HUES6 (cell line): ENCODE data around the gene LONRF3.

Experiments used
- H3K27ac ChIP-seq: 2 replicates; pipeline ENCODE4 v1.7.0; 2013; ENCODE audit warnings: low read depth, mild to moderate bottlenecking, low read length, inconsistent platforms
- H3K27me3 ChIP-seq: 2 replicates; pipeline ENCODE4 v1.6.1; 2013; ENCODE audit warnings: low read length; ENCODE audit not compliant: control insufficient read depth, insufficient read depth
- H3K36me3 ChIP-seq: 2 replicates; pipeline ENCODE4 v1.6.1; 2013; ENCODE audit warnings: low read length; ENCODE audit not compliant: control insufficient read depth, insufficient read depth
- H3K4me1 ChIP-seq: 2 replicates; pipeline ENCODE4 v1.6.1; 2013; ENCODE audit warnings: low read length; ENCODE audit not compliant: control insufficient read depth, insufficient read depth
- H3K4me3 ChIP-seq: 2 replicates; pipeline ENCODE4 v1.5.1; 2013; ENCODE audit warnings: low read depth, low read length
- H3K9ac ChIP-seq: one replicate; pipeline ENCODE4 v1.6.1; 2013; ENCODE audit warnings: mild to moderate bottlenecking, low read length
- H3K9me3 ChIP-seq: 2 replicates; pipeline ENCODE4 v1.6.1; 2013; ENCODE audit warnings: low read depth, low read length; ENCODE audit not compliant: control insufficient read depth, insufficient read depth

Gene LONRF3

GRCh38 chrX:119040432-119040831 is 66.0 kb downstream of the LONRF3 start:
- no peak overlapping the region for H3K27ac ChIP-seq
- no peaks in the 10 kb centered on the region for H3K36me3 ChIP-seq
- no peak overlapping the region for H3K4me3 ChIP-seq

DNA sequence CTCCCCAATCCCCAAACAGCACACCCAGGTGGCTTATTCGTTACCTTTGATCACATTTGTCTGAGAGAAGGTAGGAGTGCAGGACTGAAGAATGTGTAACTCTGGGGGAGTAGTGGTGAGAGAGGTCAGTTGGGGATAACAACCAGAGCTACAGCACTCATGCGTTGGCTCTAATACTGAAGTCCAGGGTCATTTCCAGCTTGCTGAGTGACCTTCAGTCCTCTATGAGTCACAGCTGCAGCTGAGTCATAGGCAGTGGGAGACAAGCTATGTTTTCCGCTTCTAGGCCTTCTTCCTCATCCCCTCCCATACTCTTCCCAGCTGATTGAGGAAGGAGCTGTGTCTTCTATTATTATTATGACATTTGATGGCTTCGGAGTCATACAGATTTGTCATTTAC is 66.8 kb downstream of the LONRF3 start:
- H3K4me3 ChIP-seq = no peak overlapping the region
- no peaks in the 10 kb centered on the region; the same call in 1 of the 2 replicates for H3K27me3 ChIP-seq
- H3K4me1 ChIP-seq = peaks cover 3% of the 10 kb centered on the region; the same call in 1 of the 2 replicates
- H3K36me3 ChIP-seq = no peaks in the 10 kb centered on the region
- no peak overlapping the region for H3K9ac ChIP-seq
- no peak overlapping the region for H3K27ac ChIP-seq
- H3K9me3 ChIP-seq = no peaks in the 10 kb centered on the region

More at GRCh38 chrX:119040432-119040831, 66.0 kb downstream of the LONRF3 start:
- Histone ChIP-seq H3K27me3 (no peaks in the 10 kb centered on the region; the same call in 1 of the 2 replicates), H3K4me1 (peaks cover 3% of the 10 kb centered on the region; the same call in 1 of the 2 replicates), H3K9ac (no peak overlapping the region), H3K9me3 (no peaks in the 10 kb centered on the region)

- no peak overlapping the region for H3K4me3 ChIP-seq
- no peaks in the 10 kb centered on the region; the same call in 1 of the 2 replicates for H3K27me3 ChIP-seq
- H3K9me3 ChIP-seq = no peaks in the 10 kb centered on the region
- no peak overlapping the region for H3K9ac ChIP-seq
- no peak overlapping the region for H3K27ac ChIP-seq
- peaks cover 3% of the 10 kb centered on the region; the same call in 1 of the 2 replicates for H3K4me1 ChIP-seq
- no peaks in the 10 kb centered on the region for H3K36me3 ChIP-seq
Observed at GRCh38 chrX:119042040-119042439, 67.6 kb downstream of the LONRF3 start.

DNA sequence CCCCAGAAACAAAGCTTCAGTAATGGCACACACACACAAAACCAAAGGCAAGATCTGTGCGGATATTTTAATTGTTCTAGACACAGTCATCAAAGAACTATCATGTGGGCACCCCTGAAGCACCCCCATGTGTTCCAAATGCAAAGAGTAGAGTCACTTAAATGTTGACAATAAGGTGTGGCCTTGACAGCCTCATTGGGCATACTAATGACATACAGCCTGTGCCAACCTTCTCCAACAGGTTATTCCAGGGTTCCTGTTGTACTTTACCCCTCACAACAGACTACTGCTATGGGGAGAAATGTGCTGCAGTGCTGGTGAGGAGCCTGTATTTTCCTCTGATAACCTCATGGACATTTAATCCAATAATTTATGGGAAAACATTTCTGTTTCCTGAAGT is 68.6 kb downstream of the LONRF3 start:
- Histone ChIP-seq H3K9ac (no peak overlapping the region), H3K4me1 (peaks cover 3% of the 10 kb centered on the region; the same call in 1 of the 2 replicates), H3K27me3 (no peaks in the 10 kb centered on the region; the same call in 1 of the 2 replicates), H3K9me3 (no peaks in the 10 kb centered on the region), H3K4me3 (no peak overlapping the region), H3K27ac (no peak overlapping the region), H3K36me3 (no peaks in the 10 kb centered on the region)

DNA sequence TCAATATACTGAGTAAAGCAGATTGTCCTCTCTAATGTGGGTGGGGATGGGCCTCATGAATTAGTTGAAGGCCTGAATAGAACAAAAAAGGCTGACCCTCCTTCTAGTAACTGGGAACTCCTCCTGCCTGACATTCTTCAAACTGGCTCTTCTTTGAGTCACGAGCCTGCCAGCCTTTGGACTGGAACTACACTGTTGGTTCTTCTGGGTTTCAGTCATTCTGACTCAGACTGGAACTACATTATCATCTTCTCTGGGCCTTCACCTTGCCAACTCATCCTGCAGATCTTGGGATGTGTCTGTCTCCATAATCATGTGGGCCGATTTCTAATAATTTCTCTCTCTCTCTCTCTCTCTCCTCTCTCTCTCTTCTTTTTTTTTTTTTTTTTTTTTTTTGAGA is 71.5 kb downstream of the LONRF3 start:
- Histone ChIP-seq H3K9me3 (no peaks in the 10 kb centered on the region), H3K27me3 (no peaks in the 10 kb centered on the region; the same call in 1 of the 2 replicates), H3K9ac (no peak overlapping the region), H3K4me1 (peaks cover 3% of the 10 kb centered on the region; the same call in 1 of the 2 replicates), H3K36me3 (no peaks in the 10 kb centered on the region), H3K27ac (no peak overlapping the region), H3K4me3 (no peak overlapping the region)

DNA sequence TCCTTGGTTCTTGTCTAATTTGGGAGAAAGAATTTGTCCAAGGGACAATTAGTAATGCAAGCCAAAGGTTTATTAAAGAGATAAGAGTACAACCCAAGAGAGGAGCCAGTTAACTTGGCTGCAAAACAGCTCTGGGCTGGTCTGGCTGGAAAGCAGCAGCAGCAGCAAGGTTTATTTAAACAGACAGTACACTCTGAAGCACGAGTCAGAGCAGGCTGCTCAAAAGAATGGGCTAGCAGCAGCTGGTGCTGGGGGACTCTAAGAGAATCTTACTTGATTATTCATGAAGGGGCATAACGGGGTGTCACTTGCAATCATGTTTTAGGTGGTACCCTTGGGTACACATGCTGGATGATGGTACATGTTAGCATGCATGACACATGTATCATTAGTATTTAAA is 81.3 kb downstream of the LONRF3 start:
- Histone ChIP-seq H3K9me3 (no peaks in the 10 kb centered on the region), H3K4me3 (no peak overlapping the region), H3K27me3 (peaks cover 4% of the 10 kb centered on the region; the same call in 1 of the 2 replicates), H3K36me3 (no peaks in the 10 kb centered on the region), H3K27ac (no peak overlapping the region), H3K4me1 (no peaks in the 10 kb centered on the region), H3K9ac (no peak overlapping the region)

DNA sequence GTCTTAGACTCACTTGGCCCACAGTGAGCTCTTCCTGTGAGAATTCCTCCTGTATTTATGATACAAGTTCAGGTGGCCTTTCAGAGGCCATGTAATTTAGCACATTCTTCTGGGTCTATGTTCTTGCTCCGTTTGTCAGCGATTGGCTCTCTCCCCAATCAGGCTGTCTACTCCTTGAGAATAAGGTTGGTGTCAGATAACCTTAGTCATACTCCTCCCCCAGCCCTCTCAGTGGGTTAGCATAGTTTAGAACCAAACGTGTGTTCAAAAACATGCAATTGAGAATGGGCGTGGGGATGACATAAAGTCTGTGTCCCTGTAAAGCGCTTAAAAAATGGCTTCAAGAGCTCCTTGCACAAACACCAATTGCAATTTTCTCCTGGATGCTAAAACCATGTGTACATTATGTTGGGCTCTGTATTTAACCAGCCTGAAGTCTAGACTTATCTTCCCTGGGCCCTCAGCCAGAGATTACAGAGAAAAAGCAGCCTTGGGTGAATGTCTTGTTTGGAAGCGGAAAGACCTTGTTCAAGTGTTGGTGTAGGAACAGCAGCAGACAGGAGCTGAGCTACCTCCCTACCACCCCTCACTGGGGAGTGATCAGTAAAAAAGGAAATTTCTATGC is 88.4 kb downstream of the LONRF3 start:
- peaks cover 11% of the 10 kb centered on the region; the same call in 1 of the 2 replicates for H3K4me1 ChIP-seq
- no peak overlapping the region for H3K9ac ChIP-seq
- no peaks in the 10 kb centered on the region for H3K9me3 ChIP-seq
- H3K36me3 ChIP-seq = no peaks in the 10 kb centered on the region
- H3K27ac ChIP-seq = no peak overlapping the region
- H3K4me3 ChIP-seq = no peak overlapping the region
- H3K27me3 ChIP-seq = peaks cover 28% of the 10 kb centered on the region

DNA sequence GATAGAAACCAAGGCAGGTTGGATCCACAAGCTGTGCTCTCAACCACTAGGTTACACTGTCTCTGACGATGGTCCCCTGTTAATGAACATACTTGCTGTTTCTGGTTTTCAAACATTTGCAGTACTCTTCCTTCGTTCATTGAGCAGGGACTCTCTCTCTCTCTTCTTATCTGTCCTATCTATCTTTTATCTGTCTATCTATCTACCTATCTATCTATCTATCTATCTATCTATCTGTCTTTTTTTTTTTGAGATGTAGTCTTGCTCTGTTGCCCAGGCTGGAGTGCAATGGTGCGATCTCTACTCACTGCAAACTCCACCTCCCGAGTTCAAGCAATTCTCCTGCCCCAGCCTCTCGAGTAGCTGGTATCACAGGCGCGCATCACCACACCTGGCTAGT is 89.0 kb downstream of the LONRF3 start:
- Histone ChIP-seq H3K9ac (no peak overlapping the region), H3K27me3 (peaks cover 32% of the 10 kb centered on the region), H3K9me3 (no peaks in the 10 kb centered on the region), H3K4me3 (no peak overlapping the region), H3K36me3 (no peaks in the 10 kb centered on the region), H3K4me1 (peaks cover 11% of the 10 kb centered on the region; the same call in 1 of the 2 replicates), H3K27ac (no peak overlapping the region)

GRCh38 chrX:119067023-119067739 is 92.8 kb downstream of the LONRF3 start:
- Histone ChIP-seq H3K36me3 (no peaks in the 10 kb centered on the region), H3K4me1 (peaks cover 10% of the 10 kb centered on the region; the same call in 1 of the 2 replicates), H3K27ac (no peak overlapping the region), H3K9ac (no peak overlapping the region), H3K9me3 (0 out of 2 replicates have a peak, but pooled peaks cover 2% of the 10 kb centered on the region), H3K4me3 (no peak overlapping the region), H3K27me3 (peaks cover 45% of the 10 kb centered on the region)
